HCT116 (cell line): ENCODE results near the gene MATR3. TPM values are rescaled to one million over a fixed set of nuclear protein-coding genes. Genes with fewer than 3 reads are reported as not detected.

Experiments used
- ATAC-seq: fragments of 200-7000 bp; cut with Tn5 transposase; 2 replicates; pipeline ENCODE4 v1.9.1; 2020; ENCODE audit warnings: mild to moderate bottlenecking, moderate library complexity
- BruUV-seq: library from RNA; stranded (reverse); fragments of 400-500 nt; replicated peaks from 2 replicates; lab custom pipeline; 2021; lab: Mats Ljungman, UMichigan
- CTCF ChIA-PET: fragments of 300-600 bp; sonication (Branson Sonifier 250); formaldehyde crosslinking; loops from one replicate; lab custom pipeline; 2021; ENCODE audit warnings: antibody characterized with exemption; lab: Charles Lee
- POLR2A ChIA-PET: fragments of 300-600, 350-600 bp; sonication (Branson Sonifier 250); formaldehyde crosslinking; loops from one replicate; lab custom pipeline; 2021; ENCODE audit warnings: antibody characterized with exemption; lab: Charles Lee
- RAD21 ChIA-PET, 2 experiments: fragments of 300-600 bp; sonication (Branson Sonifier 250); formaldehyde crosslinking; loops; one replicate each; lab custom pipeline; 2023; ENCODE audit warnings: low total read pairs in 2 of 2; ENCODE audit not compliant: uncharacterized antibody in 2 of 2, unreplicated experiment in 2 of 2, low non-redundant PET in 1 of 2; lab: Charles Lee
- DNase-seq: peaks from one replicate; pipeline ENCODE4 v3.0.0-alpha.2; 2010; ENCODE audit warnings: low read depth, low spot score
- H2AFZ ChIP-seq: fragments of 200-600 bp; shearing (Covaris generic), sonication (generic); 2 replicates; pipeline ENCODE4 v1.6.1; 2017; ENCODE audit warnings: low read depth, mixed run types, mixed read lengths, antibody characterized with exemption, low read length; ENCODE audit not compliant: poor library complexity, severe bottlenecking
- H3K27ac ChIP-seq: 2 replicates; pipeline ENCODE4 v1.5.1; 2012; ENCODE audit warnings: low read depth, low read length
- H3K27me3 ChIP-seq: fragments of 200-600 bp; sonication (generic); 2 replicates; pipeline ENCODE4 v1.6.1; 2016; ENCODE audit warnings: mixed run types, low read length, mixed read lengths; ENCODE audit not compliant: insufficient read depth
- H3K36me3 ChIP-seq, 2 experiments: fragments of 200-500 bp in 1 of 2; fragments of 200-600 bp in 1 of 2; sonication (Bioruptor generic) in 1 of 2; sonication (generic) in 1 of 2; 2 replicates each; pipeline versions ENCODE4 v1.5.1 to v1.6.1; 2014 to 2016; ENCODE audit warnings: low read length in 2 of 2, inconsistent platforms in 1 of 2, mixed read lengths in 1 of 2, mixed run types in 1 of 2; ENCODE audit not compliant: insufficient read depth in 2 of 2, control insufficient read depth in 1 of 2
- H3K4me1 ChIP-seq, 2 experiments: fragments of 200-600 bp in 1 of 2; sonication (generic) in 1 of 2; 2 replicates each; pipeline versions ENCODE4 v1.5.1 to v1.6.1; 2012 to 2017; ENCODE audit warnings: low read length in 2 of 2, inconsistent platforms in 1 of 2, mild to moderate bottlenecking in 1 of 2, mixed read lengths in 1 of 2, mixed run types in 1 of 2, moderate library complexity in 1 of 2; ENCODE audit not compliant: insufficient read depth in 2 of 2, control insufficient read depth in 1 of 2
- H3K4me2 ChIP-seq: fragments of 200-600 bp; sonication (generic); 2 replicates; pipeline ENCODE4 v1.6.1; 2017; ENCODE audit warnings: mixed run types, low read length, mixed read lengths
- H3K4me3 ChIP-seq, 2 experiments: fragments of 200-600 bp in 1 of 2; sonication (generic) in 1 of 2; replicated peaks in 1 of 2; 2 replicates each; pipeline ENCODE4 v1.5.1; 2011 to 2016; ENCODE audit warnings: low read length in 2 of 2, control low read depth in 1 of 2, low read depth in 1 of 2, mild to moderate bottlenecking in 1 of 2, mixed read lengths in 1 of 2, mixed run types in 1 of 2
- H3K79me2 ChIP-seq: fragments of 200-600 bp; sonication (generic); 2 replicates; pipeline ENCODE4 v1.6.1; 2017; ENCODE audit warnings: mild to moderate bottlenecking, mixed run types, low read length, moderate library complexity, mixed read lengths; ENCODE audit not compliant: insufficient read depth
- H3K9ac ChIP-seq: fragments of 200-600 bp; sonication (generic); 2 replicates; pipeline ENCODE4 v1.6.1; 2016; ENCODE audit warnings: low read length, mixed read lengths
- H3K9me2 ChIP-seq: fragments of 200-600 bp; sonication (generic), shearing (Covaris generic); 2 replicates; pipeline ENCODE4 v1.6.1; 2017; ENCODE audit warnings: mixed run types, mild to moderate bottlenecking, moderate library complexity; ENCODE audit not compliant: insufficient read depth
- H3K9me3 ChIP-seq, 2 experiments: fragments of 200-500 bp in 1 of 2; fragments of 200-600 bp in 1 of 2; sonication (Bioruptor generic) in 1 of 2; sonication (generic) in 1 of 2; 2 replicates each; pipeline ENCODE4 v1.6.1; 2014 to 2017; ENCODE audit warnings: low read length in 2 of 2, mixed read lengths in 2 of 2, inconsistent platforms in 1 of 2, low read depth in 1 of 2, mild to moderate bottlenecking in 1 of 2, mixed run types in 1 of 2, moderate library complexity in 1 of 2; ENCODE audit not compliant: control insufficient read depth in 1 of 2, insufficient read depth in 1 of 2
- H4K20me1 ChIP-seq: fragments of 200-600 bp; sonication (generic), shearing (Covaris generic); 2 replicates; pipeline ENCODE4 v1.6.1; 2017; ENCODE audit warnings: mixed run types, mild to moderate bottlenecking, moderate library complexity; ENCODE audit not compliant: insufficient read depth
- ATF3 ChIP-seq: IDR thresholded peaks from 2 replicates; pipeline ENCODE4 v1.6.1; 2012
- CBX3 ChIP-seq: IDR thresholded peaks from 2 replicates; pipeline ENCODE4 v1.6.1; 2012; ENCODE audit warnings: low read depth
- CTCF ChIP-seq, 3 experiments: fragments of 200-600 bp in 1 of 3; sonication (generic) in 1 of 3; IDR thresholded peaks in 2 of 3; conservative IDR thresholded peaks in 1 of 3; 2 replicates each; pipeline ENCODE4 v1.5.1; 2012 to 2017; ENCODE audit warnings: low read depth in 2 of 3, low read length in 2 of 3, antibody characterized with exemption in 1 of 3, borderline replicate concordance in 1 of 3, control low read depth in 1 of 3, mild to moderate bottlenecking in 1 of 3, mixed read lengths in 1 of 3, mixed run types in 1 of 3, moderate library complexity in 1 of 3; ENCODE audit not compliant: insufficient read depth in 1 of 3
- EGR1 ChIP-seq: IDR thresholded peaks from 2 replicates; pipeline ENCODE4 v1.6.1; 2012; ENCODE audit warnings: low read depth
- FOSL1 ChIP-seq: IDR thresholded peaks from 2 replicates; pipeline ENCODE4 v1.6.1; 2012; ENCODE audit warnings: low read depth
- JUND ChIP-seq: IDR thresholded peaks from 2 replicates; pipeline ENCODE4 v1.6.1; 2012
- MAX ChIP-seq: IDR thresholded peaks from 2 replicates; pipeline ENCODE4 v1.6.1; 2012
- POLR2AphosphoS5 ChIP-seq: IDR thresholded peaks from 2 replicates; pipeline ENCODE4 v1.6.1; 2011; ENCODE audit warnings: mild to moderate bottlenecking, low read depth, low read length, moderate library complexity
- REST ChIP-seq: IDR thresholded peaks from 2 replicates; pipeline ENCODE4 v1.6.1; 2012; ENCODE audit warnings: low read depth
- SIN3A ChIP-seq: IDR thresholded peaks from 2 replicates; pipeline ENCODE4 v1.6.1; 2012; ENCODE audit warnings: low read depth
- SP1 ChIP-seq: IDR thresholded peaks from 2 replicates; pipeline ENCODE4 v1.6.1; 2012; ENCODE audit warnings: low read depth
- ZBTB33 ChIP-seq: IDR thresholded peaks from 2 replicates; pipeline ENCODE4 v1.6.1; 2011; ENCODE audit warnings: mild to moderate bottlenecking, low read length, moderate library complexity; ENCODE audit not compliant: insufficient replicate concordance; ENCODE audit errors: extremely low read depth
- intact Hi-C: fragments of 100-400 bp; cut with micrococcal nuclease; formaldehyde crosslinking; loops from 2 replicates; pipeline ENCODE4 v1.10.0; 2022
- total RNA-seq: library from RNA; stranded (reverse); gene quantifications from one replicate; pipeline ENCODE4 v1.2.1, GENCODE V29; 2021; ENCODE audit not compliant: unreplicated experiment

MATR3 gene
- total RNA-seq, 1 experiment from 2014 or later = 123 TPM

- TF ChIP-seq CTCF (IDR thresholded peaks at IDR 0.05 in 2 of 3, conservative IDR thresholded peaks at IDR 0.05 in 1 of 3; ENCODE audit: borderline replicate concordance in 1 of 3, insufficient read depth in 1 of 3, low read depth in 2 of 3, low read length in 2 of 3) (no peak), FOSL1 (no peak)
Measured at GRCh38 chr5:139306197-139306596, 12.7 kb downstream of the MATR3 start (continued).

- H3K27me3 ChIP-seq = no peaks in the 10 kb centered on the region
- ATAC-seq = no peak
- no peak overlapping the region for H2AFZ ChIP-seq
- no peak overlapping the region for H3K4me2 ChIP-seq
- CTCF ChIA-PET = no interaction called here
- DNase-seq = no peak
- H3K4me3 ChIP-seq = no peak overlapping the region
- peaks cover 100% of the 10 kb centered on the region for H3K79me2 ChIP-seq
- H3K9me3 ChIP-seq = no peaks in the 10 kb centered on the region
- H3K27ac ChIP-seq = no peak overlapping the region
- peaks cover 92% of the 10 kb centered on the region for H4K20me1 ChIP-seq
- intact Hi-C loops = no loop called here
- no peak for TF ChIP-seq POLR2AphosphoS5
- no peak for TF ChIP-seq EGR1
- no peak for TF ChIP-seq REST
- TF ChIP-seq FOSL1 = no peak
- TF ChIP-seq ZBTB33 = no peak
- no peak for TF ChIP-seq ATF3
- no peak for TF ChIP-seq SIN3A
- no peak for TF ChIP-seq JUND
- TF ChIP-seq MAX = no peak
- no peak for TF ChIP-seq CBX3
- no peak for TF ChIP-seq SP1
- peaks cover 31 to 77% of the 10 kb centered on the region in 2 experiments for H3K4me1 ChIP-seq
- RAD21 ChIA-PET = no interaction called here
- H3K9me2 ChIP-seq = no peaks in the 10 kb centered on the region
- POLR2A ChIA-PET = interaction anchor here (2.9 kb wide), 1 partner anchor 13 kb away, joined by 14 read pairs; the partner anchor contains the start of gene MATR3
- no peak overlapping the region for H3K9ac ChIP-seq
- BruUV-seq = no TSS peak
- H3K36me3 ChIP-seq = 0 out of 4 replicates have a peak, but pooled peaks cover 0 to 2% of the 10 kb centered on the region in 2 experiments
Measured at GRCh38 chr5:139306628-139307379, 13.3 kb downstream of the MATR3 start.
